ENCODE data around the gene LMO1.

Gene LMO1

DNA sequence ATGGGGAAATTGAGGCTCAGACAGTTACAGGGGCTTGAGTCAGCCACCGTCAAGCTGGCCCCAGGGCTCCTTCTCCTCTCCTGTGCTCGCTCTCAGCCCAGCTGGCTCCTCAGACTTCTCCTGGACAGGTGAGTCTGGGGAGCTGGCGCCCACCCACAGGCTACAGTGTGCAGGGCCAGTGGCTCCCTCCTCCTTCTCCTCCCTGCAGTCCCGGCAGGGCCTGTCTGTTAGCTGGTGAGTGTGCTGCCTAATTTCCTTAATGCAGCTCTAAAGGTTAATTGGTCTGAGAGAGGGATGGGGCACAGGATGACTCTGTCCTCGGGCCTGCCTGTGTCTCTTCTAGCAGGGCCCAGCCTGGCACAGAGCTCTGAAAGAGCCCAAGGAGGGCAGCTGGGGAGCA lies 31.7 kb downstream of the LMO1 start:
- H3K36me3 ChIP-seq (ENCODE audit: insufficient read depth, low read length), result no peaks in the 10 kb centered on the region
- H3K27me3 ChIP-seq (ENCODE audit: insufficient read depth, low read length), result no peaks in the 10 kb centered on the region
- no peaks in the 10 kb centered on the region for H3K9me3 ChIP-seq (ENCODE audit: insufficient read depth, low read depth, low read length)
- 87% methylated on average over 5 of the region's 5 CpGs for WGBS
- no peak overlapping the region for H3K27ac ChIP-seq (ENCODE audit: low read depth, low read length)
- peaks cover 2% of the 10 kb centered on the region for H3K4me1 ChIP-seq (ENCODE audit: insufficient read depth, low read length)
- H3K9ac ChIP-seq (ENCODE audit: low read depth, low read length), result no peak overlapping the region
- H3K4me3 ChIP-seq (ENCODE audit: low read length), result no peak overlapping the region

DNA sequence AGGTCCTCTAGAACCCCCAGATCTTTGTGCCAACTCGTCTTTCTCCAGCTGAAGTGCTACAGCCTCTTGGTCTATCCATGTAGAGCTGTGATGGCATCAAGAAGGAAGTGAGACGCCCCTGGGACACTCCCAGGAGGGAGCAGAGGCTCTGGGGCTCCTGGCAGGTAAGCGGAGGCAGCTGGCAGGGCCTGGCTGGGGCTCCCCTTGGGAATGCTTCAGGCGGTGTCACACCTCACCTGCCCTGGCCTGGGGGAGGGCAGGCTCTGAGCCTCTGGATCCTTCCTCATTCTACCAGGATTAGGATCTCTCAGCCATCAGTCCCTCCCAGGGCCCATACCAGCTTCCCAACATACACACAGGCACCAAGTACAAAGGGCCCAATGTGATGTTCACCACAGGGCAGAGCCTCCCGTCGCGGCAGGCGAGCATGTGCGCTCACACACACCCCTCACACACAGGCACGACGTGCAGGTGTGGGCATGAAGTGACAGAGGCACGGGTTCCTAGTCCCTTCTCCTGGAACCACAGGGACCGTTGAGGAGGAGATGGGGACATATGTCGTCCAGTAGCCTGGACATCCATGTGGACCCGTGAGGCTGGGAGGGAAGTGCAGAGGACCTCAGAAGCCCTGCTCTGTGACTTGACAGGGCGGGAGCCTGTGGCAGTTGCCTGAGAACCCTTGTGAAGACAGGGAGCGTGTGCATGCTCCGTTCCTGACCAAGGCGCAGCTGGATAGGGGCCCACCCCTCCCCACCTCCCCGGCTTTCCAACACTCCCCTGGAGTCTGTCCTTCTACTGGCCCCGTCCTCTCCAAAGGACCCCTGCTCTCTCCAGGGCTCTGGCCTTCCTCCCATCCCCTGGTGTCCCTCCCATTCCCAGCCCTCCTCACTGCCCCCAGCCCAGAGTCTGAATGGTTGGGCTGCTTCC lies 32.5 kb downstream of the LMO1 start:
- Histone ChIP-seq H3K4me1 (ENCODE audit: insufficient read depth, low read length) (peaks cover 3% of the 10 kb centered on the region), H3K36me3 (ENCODE audit: insufficient read depth, low read length) (no peaks in the 10 kb centered on the region), H3K27me3 (ENCODE audit: insufficient read depth, low read length) (no peaks in the 10 kb centered on the region), H3K9me3 (ENCODE audit: insufficient read depth, low read depth, low read length) (no peaks in the 10 kb centered on the region), H3K27ac (ENCODE audit: low read depth, low read length) (no peak overlapping the region), H3K4me3 (ENCODE audit: low read length) (no peak overlapping the region), H3K9ac (ENCODE audit: low read depth, low read length) (no peak overlapping the region)
- 90% methylated on average over 21 of the region's 21 CpGs for WGBS

DNA sequence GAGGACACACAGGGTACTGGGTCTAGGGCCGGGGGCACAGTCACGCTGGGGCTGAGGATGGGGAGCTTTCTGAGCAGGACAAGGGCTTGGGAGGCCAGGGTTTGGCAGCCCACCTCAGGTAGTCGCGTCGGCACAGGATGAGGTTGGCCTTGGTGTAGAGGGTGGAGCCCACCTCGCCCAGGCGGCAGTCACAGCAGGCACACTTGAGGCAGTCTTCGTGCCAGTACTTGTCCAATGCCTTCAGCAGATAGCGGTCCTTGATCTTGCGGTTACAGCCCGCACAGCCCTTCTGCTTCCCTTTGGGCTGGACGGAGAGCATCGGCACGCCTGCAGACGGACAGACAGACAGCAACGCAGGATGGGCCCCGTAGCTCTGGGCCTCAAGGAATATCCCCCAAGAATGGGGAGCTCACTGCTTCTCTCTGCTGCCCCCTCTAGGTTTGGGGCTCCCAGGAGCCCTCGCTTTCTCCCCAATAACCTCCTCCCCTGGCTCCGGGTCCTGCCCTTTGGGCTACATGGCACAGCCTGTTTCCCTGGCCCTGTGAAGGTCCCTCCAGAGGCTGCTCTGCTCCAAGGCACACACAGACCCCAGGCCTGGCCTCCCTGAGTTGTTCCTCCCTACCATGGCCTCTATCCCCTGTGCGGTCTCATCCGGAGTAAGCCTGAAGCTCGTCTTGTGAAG lies 33.4 kb downstream of the LMO1 start:
- Histone ChIP-seq H3K27ac (ENCODE audit: low read depth, low read length) (no peak overlapping the region), H3K9me3 (ENCODE audit: insufficient read depth, low read depth, low read length) (no peaks in the 10 kb centered on the region), H3K9ac (ENCODE audit: low read depth, low read length) (no peak overlapping the region), H3K36me3 (ENCODE audit: insufficient read depth, low read length) (no peaks in the 10 kb centered on the region), H3K4me1 (ENCODE audit: insufficient read depth, low read length) (peaks cover 3% of the 10 kb centered on the region), H3K4me3 (ENCODE audit: low read length) (no peak overlapping the region), H3K27me3 (ENCODE audit: insufficient read depth, low read length) (no peaks in the 10 kb centered on the region)
- WGBS, result 95% methylated on average over 22 of the region's 22 CpGs

DNA sequence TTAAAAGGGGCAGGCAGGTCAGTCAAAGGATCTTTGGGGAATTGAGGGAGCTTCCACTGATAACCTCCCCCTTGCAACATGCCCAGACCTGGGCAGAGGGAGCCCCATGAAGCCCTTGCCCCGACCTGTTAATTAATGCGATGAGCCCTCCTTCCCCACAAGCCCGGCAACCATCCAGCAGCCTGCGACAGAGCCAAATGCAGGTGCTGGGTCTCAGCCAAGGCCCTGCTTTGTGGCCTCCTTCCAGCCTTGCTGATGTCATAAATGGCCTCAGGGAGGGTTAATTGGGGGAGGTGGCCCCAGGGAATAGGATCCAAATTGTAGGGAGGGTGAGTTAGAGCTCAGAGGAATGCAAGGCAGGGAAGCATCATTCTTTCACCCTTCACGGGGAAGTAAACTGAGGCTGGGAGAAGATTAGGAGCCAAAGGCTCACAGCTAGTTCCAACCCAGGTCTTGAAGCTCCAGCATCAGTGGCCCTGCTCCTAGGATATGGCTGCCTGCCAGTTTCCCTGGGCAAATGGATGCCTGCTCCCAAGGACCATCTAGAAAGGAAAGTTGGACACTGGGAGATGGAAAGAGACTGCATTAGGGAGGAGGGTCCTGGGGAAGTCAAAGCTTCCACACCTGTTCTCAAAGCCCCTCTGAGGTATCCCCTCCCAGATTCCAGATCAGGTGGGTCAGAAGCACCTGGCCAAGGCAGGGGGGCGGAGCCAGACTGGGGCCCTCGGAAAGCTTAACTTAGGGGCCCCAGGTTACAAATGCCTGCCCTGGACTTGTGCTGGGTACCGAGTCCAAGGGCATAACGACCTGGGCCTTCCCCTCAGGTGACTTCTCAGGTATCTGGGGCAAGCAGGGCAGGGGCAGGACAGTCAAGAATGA lies 34.1 kb downstream of the LMO1 start:
- Histone ChIP-seq H3K4me1 (ENCODE audit: insufficient read depth, low read length) (peaks cover 3% of the 10 kb centered on the region), H3K27me3 (ENCODE audit: insufficient read depth, low read length) (no peaks in the 10 kb centered on the region), H3K9me3 (ENCODE audit: insufficient read depth, low read depth, low read length) (no peaks in the 10 kb centered on the region), H3K4me3 (ENCODE audit: low read length) (no peak overlapping the region), H3K27ac (ENCODE audit: low read depth, low read length) (no peak overlapping the region), H3K9ac (ENCODE audit: low read depth, low read length) (no peak overlapping the region), H3K36me3 (ENCODE audit: insufficient read depth, low read length) (no peaks in the 10 kb centered on the region)
- WGBS, result 87% methylated on average over 9 of the region's 9 CpGs

DNA sequence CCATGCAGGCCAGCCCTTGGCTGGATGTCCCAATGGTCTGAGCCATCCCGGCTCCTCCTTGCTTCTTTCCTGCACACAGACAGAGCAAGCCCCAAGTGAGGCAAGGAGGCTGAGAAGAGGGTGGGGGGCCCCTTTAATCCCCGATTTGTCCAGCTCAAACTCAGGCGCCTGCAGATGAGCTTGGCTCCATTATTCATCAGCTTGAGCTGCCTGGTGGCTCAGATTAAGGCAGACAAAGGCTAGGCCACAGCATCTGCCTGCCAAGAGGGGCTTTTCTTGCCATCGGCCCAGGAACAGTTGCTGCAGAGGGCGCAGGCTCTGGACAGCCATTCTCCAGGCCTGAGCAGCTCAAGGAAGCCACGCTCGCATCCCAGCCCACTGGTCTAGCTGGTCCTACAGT lies 35.4 kb downstream of the LMO1 start:
- H3K4me1 ChIP-seq (ENCODE audit: insufficient read depth, low read length), result peaks cover 3% of the 10 kb centered on the region; the same call in 1 of the 2 replicates
- WGBS, result 89% methylated on average over 7 of the region's 7 CpGs
- no peak overlapping the region for H3K9ac ChIP-seq (ENCODE audit: low read depth, low read length)
- H3K27ac ChIP-seq (ENCODE audit: low read depth, low read length), result no peak overlapping the region
- no peaks in the 10 kb centered on the region for H3K27me3 ChIP-seq (ENCODE audit: insufficient read depth, low read length)
- H3K4me3 ChIP-seq (ENCODE audit: low read length), result no peak overlapping the region
- H3K9me3 ChIP-seq (ENCODE audit: insufficient read depth, low read depth, low read length), result no peaks in the 10 kb centered on the region
- H3K36me3 ChIP-seq (ENCODE audit: insufficient read depth, low read length), result no peaks in the 10 kb centered on the region

DNA sequence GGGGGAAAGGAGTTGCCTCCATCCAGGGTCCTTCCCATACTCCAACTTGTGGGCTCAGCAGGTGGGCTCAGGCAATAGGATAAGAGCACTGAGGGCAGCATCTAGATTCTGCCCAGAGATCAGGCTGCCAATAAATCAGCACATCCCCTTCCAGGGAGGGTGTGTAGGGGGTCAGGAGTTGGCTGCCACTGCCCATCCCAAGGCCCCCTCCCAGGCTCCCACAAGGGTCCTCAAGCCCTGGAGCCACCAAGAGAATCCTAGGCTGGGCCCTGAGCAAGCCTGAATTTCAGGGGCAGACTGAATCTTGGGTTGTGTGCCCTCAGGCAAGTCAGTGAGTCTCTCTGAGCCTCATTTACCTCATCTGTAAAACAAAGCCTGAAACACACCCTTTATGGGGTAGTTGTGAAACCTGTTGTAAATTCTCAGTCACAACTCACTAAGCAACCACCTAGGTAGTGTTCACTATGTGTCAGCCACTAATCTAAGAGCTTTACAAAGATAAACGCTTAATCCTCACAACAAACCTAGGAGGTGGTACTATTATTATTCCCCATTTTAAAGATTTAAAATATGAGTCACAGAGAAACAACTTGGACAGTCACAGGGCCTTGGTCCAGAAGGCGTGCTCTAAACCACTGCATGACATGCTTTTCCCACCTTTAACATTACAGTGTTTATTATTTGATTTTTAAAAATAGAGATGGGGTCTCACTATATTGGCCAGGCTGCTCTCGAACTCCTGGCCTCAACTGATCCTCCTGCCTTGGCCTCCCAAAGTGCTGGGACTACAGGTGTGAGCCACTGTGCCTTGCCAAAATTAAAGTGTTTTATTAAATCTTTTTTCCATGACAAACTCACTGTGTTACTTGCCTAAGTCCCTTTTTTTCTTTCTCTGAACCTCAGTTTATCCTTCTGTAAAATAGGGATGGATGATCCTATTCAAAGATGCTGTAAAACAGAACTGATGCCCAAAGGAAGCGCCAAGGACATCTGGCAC lies 36.2 kb downstream of the LMO1 start:
- 98% methylated on average over 3 of the region's 4 CpGs for WGBS
- H3K9me3 ChIP-seq (ENCODE audit: insufficient read depth, low read depth, low read length), result no peaks in the 10 kb centered on the region
- H3K4me1 ChIP-seq (ENCODE audit: insufficient read depth, low read length), result peaks cover 3% of the 10 kb centered on the region; the same call in 1 of the 2 replicates
- no peak overlapping the region for H3K27ac ChIP-seq (ENCODE audit: low read depth, low read length)
- H3K36me3 ChIP-seq (ENCODE audit: insufficient read depth, low read length), result no peaks in the 10 kb centered on the region
- H3K4me3 ChIP-seq (ENCODE audit: low read length), result no peak overlapping the region
- H3K27me3 ChIP-seq (ENCODE audit: insufficient read depth, low read length), result no peaks in the 10 kb centered on the region
- H3K9ac ChIP-seq (ENCODE audit: low read depth, low read length), result no peak overlapping the region

DNA sequence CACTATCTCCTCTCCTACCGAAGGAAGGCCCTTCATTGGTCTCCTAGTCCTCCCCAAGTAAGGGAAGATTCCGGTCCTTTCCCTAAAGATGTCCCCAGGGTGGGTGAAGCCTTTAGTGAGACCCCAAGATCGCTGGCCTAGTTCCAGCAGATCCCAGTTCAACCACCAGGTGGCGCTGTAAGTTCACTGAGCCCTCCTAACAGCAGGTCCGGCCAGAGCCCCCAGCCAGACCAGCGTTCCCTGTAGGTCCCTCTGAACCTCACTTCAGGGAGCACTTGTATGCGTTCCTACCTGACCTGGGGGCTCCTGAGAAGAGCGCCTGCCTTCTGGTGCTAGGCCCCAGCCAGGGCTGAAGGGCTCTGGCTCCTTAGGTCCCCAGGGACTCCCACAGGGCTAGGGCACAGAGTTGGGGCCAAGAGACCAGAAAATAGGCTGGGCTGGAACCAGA lies 38.1 kb downstream of the LMO1 start:
- 13% methylated on average over 8 of the region's 8 CpGs for WGBS
- H3K27me3 ChIP-seq (ENCODE audit: insufficient read depth, low read length), result no peaks in the 10 kb centered on the region
- H3K36me3 ChIP-seq (ENCODE audit: insufficient read depth, low read length), result no peaks in the 10 kb centered on the region

DNA sequence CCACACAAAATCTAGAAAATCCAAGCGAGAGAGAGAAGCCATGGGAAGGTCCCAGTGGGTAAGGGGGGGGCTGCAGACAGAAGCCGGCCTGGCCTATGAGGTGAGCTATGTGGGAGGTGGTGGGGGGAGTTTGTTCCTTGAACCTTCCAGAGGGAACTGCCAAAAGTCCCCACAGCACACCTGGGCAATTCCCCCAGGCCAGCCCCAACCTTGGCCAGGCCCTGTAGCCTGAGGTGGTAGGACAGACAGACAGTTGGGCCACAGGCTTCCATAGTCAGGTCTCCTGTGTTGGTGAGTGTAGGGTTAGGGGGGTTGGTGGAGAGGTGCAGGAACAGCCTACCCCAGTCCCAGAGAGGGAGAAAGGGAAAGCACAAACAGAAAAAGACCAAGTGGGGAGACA lies 39.0 kb downstream of the LMO1 start:
- 83% methylated on average over 2 of the region's 2 CpGs for WGBS
- peaks cover 3% of the 10 kb centered on the region; the same call in 1 of the 2 replicates for H3K4me1 ChIP-seq (ENCODE audit: insufficient read depth, low read length)

More for the DNA sequence above, 38.1 kb downstream of the LMO1 start:
- peaks cover 3% of the 10 kb centered on the region; the same call in 1 of the 2 replicates for H3K4me1 ChIP-seq (ENCODE audit: insufficient read depth, low read length)
- H3K9ac ChIP-seq (ENCODE audit: low read depth, low read length), result no peak overlapping the region
- no peak overlapping the region for H3K27ac ChIP-seq (ENCODE audit: low read depth, low read length)
- H3K9me3 ChIP-seq (ENCODE audit: insufficient read depth, low read depth, low read length), result no peaks in the 10 kb centered on the region
- H3K4me3 ChIP-seq (ENCODE audit: low read length), result no peak overlapping the region

DNA sequence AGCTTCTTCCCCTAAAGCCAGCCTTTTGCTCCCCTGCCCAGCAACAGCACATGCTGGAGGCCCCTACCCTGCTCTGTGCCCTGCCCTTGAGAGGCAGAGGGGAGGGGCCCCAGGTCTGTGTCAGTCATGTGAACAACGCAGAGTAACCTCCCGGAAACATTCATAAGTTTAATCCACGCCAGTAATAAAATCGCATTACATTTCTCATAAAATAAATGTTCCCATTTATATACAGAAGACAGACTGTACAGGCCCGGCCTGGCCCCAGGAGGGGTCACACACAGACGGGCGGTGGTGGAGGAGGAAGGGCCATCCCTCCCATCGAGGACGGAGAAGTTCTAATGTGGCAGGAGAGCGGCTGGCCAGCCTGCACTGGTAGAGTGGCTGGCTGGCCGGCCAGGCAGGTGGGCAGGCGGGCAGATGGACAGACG lies 39.5 kb downstream of the LMO1 start:
- H3K36me3 ChIP-seq (ENCODE audit: insufficient read depth, low read length), result no peaks in the 10 kb centered on the region
- no peaks in the 10 kb centered on the region for H3K9me3 ChIP-seq (ENCODE audit: insufficient read depth, low read depth, low read length)
- H3K4me3 ChIP-seq (ENCODE audit: low read length), result no peak overlapping the region
- no peaks in the 10 kb centered on the region for H3K27me3 ChIP-seq (ENCODE audit: insufficient read depth, low read length)
- H3K9ac ChIP-seq (ENCODE audit: low read depth, low read length), result no peak overlapping the region
- H3K27ac ChIP-seq (ENCODE audit: low read depth, low read length), result no peak overlapping the region
- peaks cover 3% of the 10 kb centered on the region; the same call in 1 of the 2 replicates for H3K4me1 ChIP-seq (ENCODE audit: insufficient read depth, low read length)
- WGBS, result 89% methylated on average over 13 of the region's 13 CpGs

More for the DNA sequence above, 39.0 kb downstream of the LMO1 start:
- Histone ChIP-seq H3K36me3 (ENCODE audit: insufficient read depth, low read length) (no peaks in the 10 kb centered on the region), H3K27ac (ENCODE audit: low read depth, low read length) (no peak overlapping the region), H3K9me3 (ENCODE audit: insufficient read depth, low read depth, low read length) (no peaks in the 10 kb centered on the region), H3K4me3 (ENCODE audit: low read length) (no peak overlapping the region), H3K27me3 (ENCODE audit: insufficient read depth, low read length) (no peaks in the 10 kb centered on the region), H3K9ac (ENCODE audit: low read depth, low read length) (no peak overlapping the region)

DNA sequence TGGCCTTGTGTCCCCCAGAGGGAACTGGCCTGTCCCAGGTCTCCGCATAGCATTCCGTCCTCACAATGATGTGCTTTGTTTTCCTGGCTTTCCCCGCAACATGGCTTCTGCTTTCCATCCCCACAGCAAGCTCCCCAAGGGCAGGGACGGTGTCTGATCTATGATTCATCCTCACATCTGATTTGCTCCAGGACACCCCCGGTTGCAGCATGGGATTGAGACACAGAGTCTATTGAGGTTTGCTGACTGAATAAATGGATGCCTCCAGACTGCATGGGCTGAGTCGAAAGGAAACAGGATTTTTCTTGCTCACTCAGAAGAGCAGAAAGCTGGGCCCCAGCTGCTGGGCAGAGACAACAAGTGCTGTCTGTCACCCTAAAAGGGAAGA lies 40.2 kb downstream of the LMO1 start:
- H3K27ac ChIP-seq (ENCODE audit: low read depth, low read length), result no peak overlapping the region
- 81% methylated on average over 6 of the region's 6 CpGs for WGBS
- no peak overlapping the region for H3K4me3 ChIP-seq (ENCODE audit: low read length)

More for the DNA sequence above, 40.2 kb downstream of the LMO1 start:
- no peak overlapping the region for H3K9ac ChIP-seq (ENCODE audit: low read depth, low read length)
- H3K9me3 ChIP-seq (ENCODE audit: insufficient read depth, low read depth, low read length), result no peaks in the 10 kb centered on the region
- no peaks in the 10 kb centered on the region for H3K27me3 ChIP-seq (ENCODE audit: insufficient read depth, low read length)
- H3K4me1 ChIP-seq (ENCODE audit: insufficient read depth, low read length), result peaks cover 3% of the 10 kb centered on the region; the same call in 1 of the 2 replicates
- H3K36me3 ChIP-seq (ENCODE audit: insufficient read depth, low read length), result no peaks in the 10 kb centered on the region
